SU-DHL-6 (cell line): ENCODE measurements around the gene NUP210L.

Experiments
- H2AFZ ChIP-seq: fragments of 200-600 bp; sonication (generic); 2 replicates; pipeline ENCODE4 v1.6.1; 2014; ENCODE audit warnings: low read depth, mild to moderate bottlenecking, moderate library complexity, mixed read lengths, antibody characterized with exemption, low read length; ENCODE audit not compliant: severe bottlenecking
- H3F3A ChIP-seq: fragments of 200-600 bp; shearing (Covaris generic); 2 replicates; pipeline ENCODE4 v1.6.0; 2016; ENCODE audit warnings: antibody characterized with exemption, mild to moderate bottlenecking; ENCODE audit not compliant: insufficient read depth
- H3K27ac ChIP-seq: fragments of 200-600 bp; sonication (generic); 2 replicates; pipeline ENCODE4 v1.5.1; 2016; ENCODE audit warnings: low read depth, mild to moderate bottlenecking, low read length, moderate library complexity, mixed read lengths
- H3K27me3 ChIP-seq: fragments of 200-600 bp; sonication (generic), shearing (Covaris generic); 2 replicates; pipeline ENCODE4 v1.6.0; 2014; ENCODE audit warnings: mild to moderate bottlenecking, low read length
- H3K36me3 ChIP-seq: fragments of 200-600 bp; sonication (generic); 2 replicates; pipeline ENCODE4 v1.6.1; 2014; ENCODE audit warnings: mild to moderate bottlenecking, low read length, mixed read lengths
- H3K4me2 ChIP-seq: fragments of 300-600, 200-600 bp; shearing (Covaris generic), sonication (generic); 2 replicates; pipeline ENCODE4 v1.6.0; 2014; ENCODE audit warnings: low read length, low read depth, mild to moderate bottlenecking; ENCODE audit not compliant: poor library complexity, severe bottlenecking
- H3K4me3 ChIP-seq: fragments of 200-600 bp; sonication (generic); 2 replicates; pipeline ENCODE4 v1.5.1; 2014; ENCODE audit warnings: antibody characterized with exemption, low read length, mild to moderate bottlenecking, mixed read lengths; ENCODE audit not compliant: insufficient read depth, poor library complexity, severe bottlenecking
- H3K79me2 ChIP-seq: fragments of 200-600 bp; sonication (generic); 2 replicates; pipeline ENCODE4 v1.6.1; 2014; ENCODE audit warnings: mild to moderate bottlenecking, low read length, moderate library complexity; ENCODE audit not compliant: insufficient read depth
- H3K9ac ChIP-seq: fragments of 200-600 bp; sonication (generic); 2 replicates; pipeline ENCODE4 v1.7.0; 2014; ENCODE audit warnings: mild to moderate bottlenecking, low read length
- H3K9me2 ChIP-seq: fragments of 200-600 bp; sonication (generic); replicated peaks from 2 replicates; pipeline ENCODE4 v1.6.1; 2014; ENCODE audit warnings: low read length; ENCODE audit not compliant: insufficient read depth
- H3K9me3 ChIP-seq: fragments of 200-600 bp; sonication (generic); 2 replicates; pipeline ENCODE4 v1.6.1; 2014; ENCODE audit warnings: low read length, mixed read lengths; ENCODE audit not compliant: insufficient read depth
- H4K20me1 ChIP-seq: fragments of 200-600 bp; sonication (generic); 2 replicates; pipeline ENCODE4 v1.6.1; 2014; ENCODE audit warnings: low read depth, mild to moderate bottlenecking, antibody characterized with exemption, low read length, moderate library complexity, mixed read lengths
- CTCF ChIP-seq: fragments of 200-600 bp; sonication (generic); IDR thresholded peaks from one replicate; pipeline ENCODE4 v1.5.1; 2017; ENCODE audit warnings: antibody characterized with exemption, mild to moderate bottlenecking, low read length, moderate library complexity; ENCODE audit not compliant: insufficient read depth, poor library complexity, severe bottlenecking
- EZH2phosphoT487 ChIP-seq: fragments of 200-600 bp; sonication (generic), shearing (Covaris generic); conservative IDR thresholded peaks from 2 replicates; pipeline ENCODE4 v1.6.1; 2018; ENCODE audit warnings: mild to moderate bottlenecking, antibody characterized with exemption, low read length, moderate library complexity, mixed read lengths

Gene NUP210L

GRCh38 chr1:154170547-154171222, 15.8 kb upstream of the NUP210L start:
- H4K20me1 ChIP-seq, result peaks cover 3% of the 10 kb centered on the region; the same call in 1 of the 2 replicates

GRCh38 chr1:154167461-154167860, 12.6 kb upstream of the NUP210L start:
- no peak for TF ChIP-seq EZH2phosphoT487
- TF ChIP-seq CTCF, result no peak
- H3F3A ChIP-seq, result no peaks in the 10 kb centered on the region
- H3K36me3 ChIP-seq, result peaks cover 38% of the 10 kb centered on the region
- H2AFZ ChIP-seq, result no peak overlapping the region
- no peaks in the 10 kb centered on the region for H3K9me3 ChIP-seq
- H3K27me3 ChIP-seq, result no peaks in the 10 kb centered on the region
- H3K4me3 ChIP-seq, result no peak overlapping the region
- no peak overlapping the region for H3K4me2 ChIP-seq
- no peaks in the 10 kb centered on the region for H3K9me2 ChIP-seq
- no peak overlapping the region for H3K9ac ChIP-seq
- no peak overlapping the region for H3K27ac ChIP-seq
- H4K20me1 ChIP-seq, result no peaks in the 10 kb centered on the region
- H3K79me2 ChIP-seq, result no peaks in the 10 kb centered on the region

More at GRCh38 chr1:154170547-154171222, 15.8 kb upstream of the NUP210L start:
- Histone ChIP-seq H2AFZ (no peak overlapping the region), H3F3A (no peaks in the 10 kb centered on the region), H3K4me2 (no peak overlapping the region), H3K9me2 (no peaks in the 10 kb centered on the region), H3K4me3 (no peak overlapping the region), H3K27me3 (no peaks in the 10 kb centered on the region), H3K9ac (no peak overlapping the region), H3K27ac (no peak overlapping the region), H3K36me3 (peaks cover 33% of the 10 kb centered on the region), H3K9me3 (no peaks in the 10 kb centered on the region), H3K79me2 (peaks cover 13% of the 10 kb centered on the region)
- TF ChIP-seq CTCF (no peak), EZH2phosphoT487 (no peak)

- Histone ChIP-seq H3K79me2 (no peaks in the 10 kb centered on the region), H4K20me1 (no peaks in the 10 kb centered on the region), H3K27ac (no peak overlapping the region), H3F3A (no peaks in the 10 kb centered on the region), H3K4me2 (no peak overlapping the region), H2AFZ (no peak overlapping the region), H3K9me3 (no peaks in the 10 kb centered on the region), H3K27me3 (no peaks in the 10 kb centered on the region), H3K36me3 (peaks cover 38% of the 10 kb centered on the region), H3K9ac (no peak overlapping the region), H3K9me2 (no peaks in the 10 kb centered on the region), H3K4me3 (no peak overlapping the region)
- TF ChIP-seq CTCF (no peak), EZH2phosphoT487 (no peak)
These were observed 11.3 kb upstream of the NUP210L start for GRCh38 chr1:154166207-154166606.
